Measurements from ENCODE around the gene PLPPR4.
"Not testable (repeated sequence)": the region's sequence is repeated elsewhere in the genome, so short reads cannot be mapped to it uniquely, and the experiment has no call there.

Gene PLPPR4

GRCh38 chr1:99264201-99265021 lies at the start of gene PLPPR4:
PLPPR4 (plus strand) TSS chr1:99264492; CDS start chr1:99264594, 102 bp downstream.
- peak; percentile 78 for DNase-seq (ENCODE audit: low read depth, low spot score)

GRCh38 chr1:99216956-99217355 lies 47.3 kb upstream of the PLPPR4 start:
- no peak for DNase-seq (ENCODE audit: low read depth, low spot score)

- DNase-seq (ENCODE audit: low read depth, low spot score), result no peak
Measured at GRCh38 chr1:99217599-99217998, 46.7 kb upstream of the PLPPR4 start.

- no peak for DNase-seq (ENCODE audit: low read depth, low spot score)
Measured at GRCh38 chr1:99218572-99218971, 45.7 kb upstream of the PLPPR4 start.

GRCh38 chr1:99218999-99219398 lies 45.3 kb upstream of the PLPPR4 start:
- DNase-seq (ENCODE audit: low read depth, low spot score), result no peak

GRCh38 chr1:99227056-99227897 lies 37.0 kb upstream of the PLPPR4 start:
- DNase-seq (ENCODE audit: low read depth, low spot score), result no peak

GRCh38 chr1:99228153-99228552 lies 36.1 kb upstream of the PLPPR4 start:
- no peak for DNase-seq (ENCODE audit: low read depth, low spot score)

GRCh38 chr1:99229122-99229521 lies 35.2 kb upstream of the PLPPR4 start:
- no peak for DNase-seq (ENCODE audit: low read depth, low spot score)

- no peak for DNase-seq (ENCODE audit: low read depth, low spot score)
Measured at GRCh38 chr1:99230695-99231094, 33.6 kb upstream of the PLPPR4 start.

GRCh38 chr1:99232172-99232571 lies 32.1 kb upstream of the PLPPR4 start:
- DNase-seq (ENCODE audit: low read depth, low spot score), result no peak

- DNase-seq (ENCODE audit: low read depth, low spot score), result no peak
Measured at GRCh38 chr1:99233446-99233845, 30.8 kb upstream of the PLPPR4 start.

- no peak for DNase-seq (ENCODE audit: low read depth, low spot score)
Measured at GRCh38 chr1:99236756-99237155, 27.5 kb upstream of the PLPPR4 start.

- DNase-seq (ENCODE audit: low read depth, low spot score), result no peak
Measured at GRCh38 chr1:99239690-99240089, 24.6 kb upstream of the PLPPR4 start.

GRCh38 chr1:99240621-99241020 lies 23.7 kb upstream of the PLPPR4 start:
- no peak for DNase-seq (ENCODE audit: low read depth, low spot score)

GRCh38 chr1:99246152-99246551 lies 18.1 kb upstream of the PLPPR4 start:
- DNase-seq (ENCODE audit: low read depth, low spot score), result no peak

GRCh38 chr1:99247199-99247598 lies 17.1 kb upstream of the PLPPR4 start:
- DNase-seq (ENCODE audit: low read depth, low spot score), result no peak

GRCh38 chr1:99250728-99251127 lies 13.6 kb upstream of the PLPPR4 start:
- no peak for DNase-seq (ENCODE audit: low read depth, low spot score)

GRCh38 chr1:99251308-99251707 lies 13.0 kb upstream of the PLPPR4 start:
- DNase-seq (ENCODE audit: low read depth, low spot score), result no peak

GRCh38 chr1:99252630-99253029 lies 11.7 kb upstream of the PLPPR4 start:
- peak; percentile 30 for DNase-seq (ENCODE audit: low read depth, low spot score)

GRCh38 chr1:99260402-99260801 lies 3.9 kb upstream of the PLPPR4 start:
- DNase-seq (ENCODE audit: low read depth, low spot score), result not testable (repeated sequence)

GRCh38 chr1:99265124-99265523 lies 832 bp downstream of the PLPPR4 start:
- DNase-seq (ENCODE audit: low read depth, low spot score), result no peak

- DNase-seq (ENCODE audit: low read depth, low spot score), result peak; percentile 80
Measured at GRCh38 chr1:99266726-99267125, 2.4 kb downstream of the PLPPR4 start.

- DNase-seq (ENCODE audit: low read depth, low spot score), result no peak
Measured at GRCh38 chr1:99268021-99268420, 3.7 kb downstream of the PLPPR4 start.
